PC-9 (cell line): ENCODE results near the gene FARS2.

Experiments used
- CTCF ChIP-seq: fragments of 200-600 bp; sonication (generic); conservative IDR thresholded peaks from 2 replicates; pipeline ENCODE4 v1.6.1; 2017; ENCODE audit warnings: mixed run types, antibody characterized with exemption, mild to moderate bottlenecking, moderate library complexity
- EZH2 ChIP-seq: fragments of 200-600 bp; sonication (generic); IDR thresholded peaks from 2 replicates; pipeline ENCODE4 v1.8.0; 2017; ENCODE audit warnings: antibody characterized with exemption, low read depth

- TF ChIP-seq CTCF (no peak), EZH2 (no peak)
Observed at GRCh38 chr6:5285526-5285925, 24.2 kb downstream of the FARS2 start.
